Psoas muscle (tissue), 8 donors: Measurements from ENCODE around the gene CCDC85A. TPM values are rescaled to one million over a fixed set of nuclear protein-coding genes. Genes with fewer than 3 reads are reported as not detected.
A peak's percentile ranks its signal among the peaks of the same experiment; 100 is the strongest.

Experiments used
- ATAC-seq, 4 donors: fragments of 200-7000 bp; cut with Tn5 transposase; one replicate each; pipeline ENCODE4 v1.9.1; 2020; ENCODE audit warnings: moderate library complexity in 3 of 4, mild to moderate bottlenecking in 2 of 4
- DNase-seq, 2 donors: peaks; one replicate each; pipeline ENCODE4 v3.0.0-alpha.2; 2020
- H3K27ac ChIP-seq: fragments of 200-600 bp; one replicate; pipeline ENCODE4 v1.8.0; 2022
- H3K27me3 ChIP-seq, 3 donors: fragments of 200-600 bp in 1 of 3; one replicate each; pipeline versions ENCODE4 v1.6.1 to v1.8.0; 2013 to 2022; ENCODE audit warnings: low read length in 2 of 3, mild to moderate bottlenecking in 2 of 3, moderate library complexity in 1 of 3; ENCODE audit not compliant: insufficient read depth in 3 of 3
- H3K36me3 ChIP-seq, 2 donors: fragments of 200-600 bp in 1 of 2; one replicate each; pipeline versions ENCODE4 v1.6.1 to v1.8.0; 2013 to 2022; ENCODE audit warnings: low read depth in 1 of 2, mild to moderate bottlenecking in 1 of 2, moderate library complexity in 1 of 2; ENCODE audit not compliant: insufficient read depth in 1 of 2
- H3K4me1 ChIP-seq: fragments of 200-600 bp; one replicate; pipeline ENCODE4 v1.8.0; 2022
- H3K4me3 ChIP-seq: fragments of 200-600 bp; one replicate; pipeline ENCODE4 v1.8.0; 2022; ENCODE audit warnings: mild to moderate bottlenecking
- H3K9me3 ChIP-seq: fragments of 200-600 bp; one replicate; pipeline ENCODE4 v1.8.0; 2022
- CTCF ChIP-seq: fragments of 200-600 bp; IDR thresholded peaks from one replicate; pipeline ENCODE4 v1.8.0; 2022; ENCODE audit warnings: antibody characterized with exemption
- whole genome bisulfite sequencing, 3 donors: extraction: QIAGEN DNeasy Blood & Tissue Kit; methylation state at CpG; one replicate each; pipeline versions ENCODE4 v1.1.6 to v1.1.7; 2013; 5-methylcytosine and 5-hydroxymethylcytosine counted together
- intact Hi-C, 2 donors: fragments of 100-400 bp; cut with DNase I; formaldehyde crosslinking; loops; one replicate each; pipeline versions ENCODE4 v1.11.0 to v1.14.2; 2022
- polyA plus RNA-seq, 3 donors: library from polyadenylated mRNA; stranded (reverse); fragments of 200-250 nt; gene quantifications; one replicate each; pipeline ENCODE4 v1.2.3, GENCODE V29; 2013
- total RNA-seq, 4 donors: library from RNA; stranded (reverse); fragmentation: NEBNext Ultra II Directional in 2 of 4; extraction: Animal tissue kit (Norgen Biotek cat#: 25700) in 2 of 4; gene quantifications; one replicate each; pipeline versions ENCODE4 v1.2.1 to v1.2.4, GENCODE V29; 2021 to 2023
- donor health status: healthy with polysubstance abuse.
- donor health status: DM: no; HTN: no; CAD: no; lungs with moderate emphysema.
- donor health status: Bipolar disorder and iron deficiency.
- donor health status: healthy.
- donor health status: DM: yes; HTN: yes; CAD: no.
- donor health status: DM: no; HTN: no; CAD: no.
- donor health status: DM: no; HTN: no; CAD: no.
- donor health status: DM: yes; HTN: yes; CAD: no.

The CCDC85A gene
- total and polyA plus RNA-seq, 7 donors = 1.8 to 5.6 (median 1.9) TPM

GRCh38 chr2:56185582-56186046 lies 1.8 kb downstream of the CCDC85A start:
- Histone ChIP-seq H3K4me1 (no peaks in the 10 kb centered on the region), H3K27me3 (peaks cover 0 to 27% (median 0%) of the 10 kb centered on the region in 3 donors), H3K9me3 (no peaks in the 10 kb centered on the region), H3K4me3 (peak overlapping the region; percentile 76), H3K36me3 (no peaks in the 10 kb centered on the region), H3K27ac (no peak overlapping the region)
- peak; percentile 8 for TF ChIP-seq CTCF
- ATAC-seq (peak in 1 of 4 donors; percentile 46), DNase-seq (peak; percentile 29 to 58)
- 13 to 19% (median 16%) methylated on average over 9 to 11 of the region's 11 CpGs for WGBS, 3 donors
- intact Hi-C loops = loop anchor here in 1 of 2 donors (10.0 kb wide), 1 partner anchor 339 kb away; no protein-coding TSS in a partner anchor

- Histone ChIP-seq H3K9me3 (no peaks in the 10 kb centered on the region), H3K36me3 (no peaks in the 10 kb centered on the region), H3K4me3 (no peak overlapping the region), H3K27me3 (peaks cover 0 to 5% (median 0%) of the 10 kb centered on the region in 3 donors), H3K4me1 (no peaks in the 10 kb centered on the region), H3K27ac (no peak overlapping the region)
- DNase-seq (no peak), ATAC-seq (peak in 2 of 4 donors; percentile 60 to 72)
- TF ChIP-seq CTCF = peak; percentile 43
- intact Hi-C loops = no loop called here
These were observed 7.8 kb downstream of the CCDC85A start for GRCh38 chr2:56191617-56192016.

GRCh38 chr2:56192664-56193305 lies 9.0 kb downstream of the CCDC85A start:
- WGBS, 3 donors = 93 to 96% (median 96%) methylated on average over 26 to 29 of the region's 29 CpGs
- H3K9me3 ChIP-seq = no peaks in the 10 kb centered on the region
- DNase-seq = no peak
- no peak for ATAC-seq
- no peak for TF ChIP-seq CTCF
- intact Hi-C loops = no loop called here
- no peak overlapping the region for H3K4me3 ChIP-seq
- H3K36me3 ChIP-seq = no peaks in the 10 kb centered on the region
- H3K4me1 ChIP-seq = no peaks in the 10 kb centered on the region
- no peak overlapping the region for H3K27ac ChIP-seq
- H3K27me3 ChIP-seq = no peaks in the 10 kb centered on the region

GRCh38 chr2:56195563-56195962 lies 11.8 kb downstream of the CCDC85A start:
- Histone ChIP-seq H3K36me3 (no peaks in the 10 kb centered on the region), H3K4me3 (no peak overlapping the region), H3K9me3 (no peaks in the 10 kb centered on the region), H3K4me1 (no peaks in the 10 kb centered on the region), H3K27me3 (no peaks in the 10 kb centered on the region), H3K27ac (no peak overlapping the region)
- ATAC-seq (no peak), DNase-seq (no peak)
- intact Hi-C loops = no loop called here
- no peak for TF ChIP-seq CTCF

GRCh38 chr2:56197816-56198215 lies 14.0 kb downstream of the CCDC85A start:
- 77 to 86% (median 82%) methylated on average over 7 of the region's 7 CpGs for WGBS, 3 donors
- no peaks in the 10 kb centered on the region for H3K27me3 ChIP-seq
- no peaks in the 10 kb centered on the region for H3K9me3 ChIP-seq
- H3K36me3 ChIP-seq = no peaks in the 10 kb centered on the region
- H3K27ac ChIP-seq = no peak overlapping the region
- no peaks in the 10 kb centered on the region for H3K4me1 ChIP-seq
- ATAC-seq (no peak), DNase-seq (no peak)
- intact Hi-C loops = no loop called here
- no peak overlapping the region for H3K4me3 ChIP-seq
- TF ChIP-seq CTCF = no peak
